Smooth muscle cell (in vitro differentiated cells): ENCODE data around the gene SGF29. TPM values are rescaled to one million over a fixed set of nuclear protein-coding genes. Genes with fewer than 3 reads are reported as not detected.

ENCODE experiments used
- DNase-seq: peaks from one replicate; lab custom pipeline; 2025; ENCODE audit not compliant: unreplicated experiment; lab: John Stamatoyannopoulos, UW
- H2AFZ ChIP-seq: fragments of 200-600 bp; sonication (generic); 2 replicates; pipeline ENCODE4 v1.6.0; 2016; ENCODE audit warnings: antibody characterized with exemption, low read depth, mild to moderate bottlenecking
- H3F3A ChIP-seq: fragments of 200-600 bp; sonication (generic); 2 replicates; pipeline ENCODE4 v1.6.0; 2017; ENCODE audit warnings: antibody characterized with exemption, low read depth
- H3K27ac ChIP-seq: fragments of 200-600 bp; sonication (generic); 2 replicates; pipeline ENCODE4 v1.5.1; 2016; ENCODE audit warnings: low read depth, mild to moderate bottlenecking
- H3K27me3 ChIP-seq: fragments of 200-600 bp; sonication (generic); 2 replicates; pipeline ENCODE4 v1.6.1; 2016; ENCODE audit warnings: low read depth, mild to moderate bottlenecking
- H3K36me3 ChIP-seq: fragments of 200-600 bp; sonication (generic); 2 replicates; pipeline ENCODE4 v1.5.1; 2016; ENCODE audit warnings: low read depth
- H3K4me1 ChIP-seq: fragments of 200-600 bp; sonication (generic); 2 replicates; pipeline ENCODE4 v1.5.1; 2016; ENCODE audit warnings: low read depth
- H3K4me2 ChIP-seq: fragments of 200-600 bp; sonication (generic); 2 replicates; pipeline ENCODE4 v1.6.0; 2016; ENCODE audit warnings: mild to moderate bottlenecking
- H3K4me3 ChIP-seq: fragments of 200-600 bp; sonication (generic); 2 replicates; pipeline ENCODE4 v1.5.1; 2016; ENCODE audit warnings: mild to moderate bottlenecking
- H3K79me2 ChIP-seq: fragments of 200-600 bp; sonication (generic); 2 replicates; pipeline ENCODE4 v1.6.0; 2016; ENCODE audit warnings: low read depth, mild to moderate bottlenecking
- H3K9ac ChIP-seq: fragments of 200-600 bp; sonication (generic); 2 replicates; pipeline ENCODE4 v1.6.0; 2016; ENCODE audit warnings: low read depth
- H3K9me3 ChIP-seq: fragments of 200-600 bp; sonication (generic); replicated peaks from 2 replicates; pipeline ENCODE4 v1.5.1; 2016; ENCODE audit warnings: low read depth
- H4K20me1 ChIP-seq: fragments of 200-600 bp; sonication (generic); 2 replicates; pipeline ENCODE4 v1.6.0; 2016; ENCODE audit warnings: low read depth
- CTCF ChIP-seq: fragments of 200-600 bp; sonication (generic); IDR thresholded peaks from 2 replicates; pipeline ENCODE4 v1.5.1; 2017; ENCODE audit warnings: borderline replicate concordance, mild to moderate bottlenecking, antibody characterized with exemption; ENCODE audit not compliant: insufficient read depth, poor library complexity, severe bottlenecking
- WGBS: methylation state at CpG from one replicate; pipeline ENCODE4 v1.1.7; 2016; ENCODE audit warnings: low lambda C conversion rate; 5-methylcytosine and 5-hydroxymethylcytosine counted together
- polyA plus RNA-seq: library from polyadenylated mRNA; unstranded; fragments of >200 nt; fragmentation: Nextera tagmentation; extraction: Ambion mirVana; gene quantifications from 2 replicates; pipeline ENCODE4 v1.2.1, GENCODE V29; 2016
- total RNA-seq: library from RNA; depleted of rRNA; stranded (reverse); fragments of >200 nt; gene quantifications from 2 replicates; pipeline ENCODE4 v1.2.3, GENCODE V29; 2014

SGF29 gene
- total and polyA plus RNA-seq, 2 experiments from 2014 or later = 5.7 to 9.4 TPM

- no peak for DNase-seq
- no peak for TF ChIP-seq CTCF
- 96% methylated on average over 13 of the region's 13 CpGs for WGBS
- H3F3A ChIP-seq = no peaks in the 10 kb centered on the region
- H3K27me3 ChIP-seq = no peaks in the 10 kb centered on the region
- H3K4me3 ChIP-seq = peak overlapping the region; percentile 4
- no peak overlapping the region for H3K4me2 ChIP-seq
- peak overlapping the region; percentile 67 for H2AFZ ChIP-seq
- H3K4me1 ChIP-seq = no peaks in the 10 kb centered on the region
- H3K9ac ChIP-seq = no peak overlapping the region
- no peaks in the 10 kb centered on the region for H4K20me1 ChIP-seq
- H3K79me2 ChIP-seq = no peaks in the 10 kb centered on the region
- no peak overlapping the region for H3K27ac ChIP-seq
- H3K36me3 ChIP-seq = no peaks in the 10 kb centered on the region
- no peaks in the 10 kb centered on the region for H3K9me3 ChIP-seq
These were observed 15.6 kb upstream of the SGF29 start for GRCh38 chr16:28537964-28538732.

DNA sequence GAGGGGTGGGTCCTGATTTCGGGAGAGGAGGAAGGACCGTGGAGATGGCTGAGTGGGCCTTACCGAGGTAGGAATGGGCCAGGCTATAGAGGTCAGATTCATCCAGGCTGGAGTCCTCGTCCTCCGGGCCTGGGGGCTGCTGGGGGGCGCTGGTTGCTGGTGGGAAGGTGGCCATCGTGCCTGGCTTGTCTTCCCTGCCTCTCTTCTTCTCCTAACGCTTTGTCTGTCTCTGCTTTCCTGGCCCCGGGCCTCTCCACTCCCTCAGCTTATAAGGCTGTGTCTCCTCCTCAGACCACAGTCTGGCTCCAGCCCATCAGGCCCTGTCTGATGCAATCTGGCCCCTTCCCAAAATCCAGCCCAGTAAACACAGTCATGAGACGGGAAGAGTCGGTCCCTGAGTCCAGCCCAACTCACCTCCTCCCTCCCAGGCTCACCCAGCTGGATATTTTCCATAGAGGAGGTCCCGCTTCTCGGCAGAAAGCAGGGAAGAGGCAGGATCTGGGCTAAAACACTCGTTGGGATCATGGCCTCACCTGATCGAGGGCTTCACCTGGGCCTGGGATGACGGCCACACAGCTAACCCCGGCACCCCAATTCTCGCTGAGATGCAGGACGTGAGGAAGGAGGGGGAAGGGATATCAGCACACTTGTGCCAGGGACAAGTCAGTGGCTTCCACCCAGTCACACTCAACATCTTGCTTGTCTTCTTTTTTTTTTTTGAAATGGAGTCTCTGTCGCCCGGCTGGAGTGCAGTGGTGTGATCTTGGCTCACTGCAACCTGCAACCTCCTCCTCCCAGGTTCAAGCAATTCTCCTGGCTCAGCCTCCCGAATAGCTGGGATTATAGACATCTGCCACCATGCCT, 14.8 kb upstream of the SGF29 start, which contains the start of gene NUPR1:
TSS of gene NUPR1 (minus strand) at position 242 of the 864 bp plus-strand sequence. CDS start at position 175, 67 bp downstream.
- peak; percentile 5 for DNase-seq
- Histone ChIP-seq H3K79me2 (no peaks in the 10 kb centered on the region), H3K27me3 (no peaks in the 10 kb centered on the region), H3K27ac (no peak within 1 kb of the TSS), H3K4me1 (no peaks in the 10 kb centered on the region), H2AFZ (peak within 1 kb of the TSS; percentile 67), H3K36me3 (no peaks in the 10 kb centered on the region), H4K20me1 (no peaks in the 10 kb centered on the region), H3K9me3 (no peaks in the 10 kb centered on the region), H3K9ac (no peak within 1 kb of the TSS), H3K4me2 (no peak within 1 kb of the TSS), H3F3A (no peaks in the 10 kb centered on the region), H3K4me3 (peak within 1 kb of the TSS; percentile 4)
- TF ChIP-seq CTCF = no peak
- 75% methylated on average over 22 of the region's 22 CpGs for WGBS

DNA sequence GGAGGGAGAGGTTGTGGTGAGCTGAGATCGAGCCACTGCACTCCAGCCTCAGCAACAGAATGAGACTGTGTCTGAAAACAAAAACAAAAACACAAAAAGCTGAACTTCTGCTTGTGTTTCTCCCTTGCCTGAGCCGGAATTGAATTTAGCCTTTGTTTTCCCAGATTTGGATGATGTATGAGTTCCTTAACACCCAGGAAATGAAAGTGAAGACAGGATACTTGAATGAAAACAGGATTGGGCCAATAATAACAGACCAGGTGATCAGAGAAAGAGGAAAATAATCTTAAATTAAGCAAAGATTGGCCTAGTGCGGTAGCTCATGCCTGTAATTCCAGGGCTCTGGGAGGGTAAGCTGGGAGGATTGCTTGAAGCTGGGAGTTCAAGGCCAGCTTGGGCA, 13.4 kb upstream of the SGF29 start:
- Histone ChIP-seq H3K36me3 (no peaks in the 10 kb centered on the region), H3K4me3 (no peak overlapping the region), H3K27ac (no peak overlapping the region), H3K79me2 (no peaks in the 10 kb centered on the region), H2AFZ (no peak overlapping the region), H3K4me1 (no peaks in the 10 kb centered on the region), H3K9me3 (no peaks in the 10 kb centered on the region), H3K27me3 (no peaks in the 10 kb centered on the region), H4K20me1 (no peaks in the 10 kb centered on the region), H3F3A (no peaks in the 10 kb centered on the region), H3K9ac (no peak overlapping the region), H3K4me2 (no peak overlapping the region)
- TF ChIP-seq CTCF = no peak
- WGBS = 94% methylated on average over 3 of the region's 3 CpGs
- DNase-seq = no peak
